Neural crest cell (in vitro differentiated cells): Measurements from ENCODE around the gene DAB2IP. TPM values are rescaled to one million over a fixed set of nuclear protein-coding genes. Genes with fewer than 3 reads are reported as not detected.

Source experiments
- DNase-seq: peaks from one replicate; pipeline ENCODE4 v3.0.0; 2021; ENCODE audit warnings: low read depth, mixed read lengths, low spot score
- H3K27ac Mint-ChIP-seq: one replicate; pipeline ENCODE4 v1.8.0; 2021; ENCODE audit warnings: mild to moderate bottlenecking, mixed read lengths; ENCODE audit not compliant: unreplicated experiment
- H3K27me3 Mint-ChIP-seq: 2 replicates; pipeline ENCODE4 v1.8.0; 2021; ENCODE audit warnings: low read depth, mild to moderate bottlenecking, mixed read lengths
- H3K36me3 Mint-ChIP-seq: 2 replicates; pipeline ENCODE4 v1.8.0; 2021; ENCODE audit warnings: low read depth, mild to moderate bottlenecking, mixed read lengths
- H3K4me1 Mint-ChIP-seq: 2 replicates; pipeline ENCODE4 v1.8.0; 2021; ENCODE audit warnings: mixed read lengths
- H3K4me3 Mint-ChIP-seq: one replicate; pipeline ENCODE4 v1.8.0; 2021; ENCODE audit warnings: mild to moderate bottlenecking, mixed read lengths
- H3K9me3 Mint-ChIP-seq: 2 replicates; pipeline ENCODE4 v1.8.0; 2021; ENCODE audit warnings: mixed read lengths
- CTCF ChIP-seq: fragments of 200-600 bp; sonication (generic); conservative IDR thresholded peaks from 2 replicates; pipeline ENCODE4 v1.5.0; 2021; ENCODE audit warnings: antibody characterized with exemption, mild to moderate bottlenecking
- total RNA-seq: library from RNA; stranded (reverse); gene quantifications from 2 replicates; pipeline ENCODE4 v1.2.1, GENCODE V29; 2021

DAB2IP gene
- total RNA-seq, 1 donor from 2014 or later = 48.3 TPM

GRCh38 chr9:121696930-121697329 lies 45.5 kb downstream of the DAB2IP start:
- peaks cover 42% of the 10 kb centered on the region for H3K4me1 Mint-ChIP-seq
- H3K27me3 Mint-ChIP-seq = peaks cover 2% of the 10 kb centered on the region
- no peaks in the 10 kb centered on the region for H3K36me3 Mint-ChIP-seq
- no peak for DNase-seq
- H3K27ac Mint-ChIP-seq = no peak overlapping the region
- no peaks in the 10 kb centered on the region for H3K9me3 Mint-ChIP-seq
- TF ChIP-seq CTCF = no peak
- H3K4me3 Mint-ChIP-seq = peak overlapping the region; percentile 91

- Mint-ChIP-seq H3K27ac (no peak overlapping the region), H3K9me3 (no peaks in the 10 kb centered on the region), H3K36me3 (no peaks in the 10 kb centered on the region), H3K27me3 (peaks cover 2% of the 10 kb centered on the region), H3K4me3 (peak overlapping the region; percentile 62), H3K4me1 (peaks cover 36% of the 10 kb centered on the region)
- peak; percentile 68 for DNase-seq
- TF ChIP-seq CTCF = no peak
These were observed 47.5 kb downstream of the DAB2IP start for GRCh38 chr9:121698627-121699570.

- no peak for TF ChIP-seq CTCF
- Mint-ChIP-seq H3K4me1 (peaks cover 40% of the 10 kb centered on the region), H3K27me3 (peaks cover 2% of the 10 kb centered on the region), H3K4me3 (peak overlapping the region; percentile 89), H3K36me3 (no peaks in the 10 kb centered on the region), H3K9me3 (no peaks in the 10 kb centered on the region), H3K27ac (peak overlapping the region; percentile 35)
- DNase-seq = no peak
These were observed 48.2 kb downstream of the DAB2IP start for GRCh38 chr9:121699571-121700164.

GRCh38 chr9:121700165-121700831 lies 48.9 kb downstream of the DAB2IP start:
- H3K9me3 Mint-ChIP-seq = no peaks in the 10 kb centered on the region
- peak; percentile 57 for TF ChIP-seq CTCF
- no peak overlapping the region for H3K27ac Mint-ChIP-seq
- H3K36me3 Mint-ChIP-seq = no peaks in the 10 kb centered on the region
- H3K4me1 Mint-ChIP-seq = peaks cover 43% of the 10 kb centered on the region
- peaks cover 2% of the 10 kb centered on the region for H3K27me3 Mint-ChIP-seq
- H3K4me3 Mint-ChIP-seq = peak overlapping the region; percentile 89
- DNase-seq = peak; percentile 31

GRCh38 chr9:121700832-121701419 lies 49.5 kb downstream of the DAB2IP start:
- Mint-ChIP-seq H3K27ac (no peak overlapping the region), H3K4me3 (peak overlapping the region; percentile 89), H3K27me3 (peaks cover 2% of the 10 kb centered on the region), H3K36me3 (no peaks in the 10 kb centered on the region), H3K4me1 (peaks cover 40% of the 10 kb centered on the region), H3K9me3 (no peaks in the 10 kb centered on the region)
- DNase-seq = no peak
- no peak for TF ChIP-seq CTCF
